Spinal cord (tissue), 10 donors: ENCODE data around the gene GPRC5A. TPM values are rescaled to one million over a fixed set of nuclear protein-coding genes. Genes with fewer than 3 reads are reported as not detected.

Experiments
- DNase-seq, 6 donors: peaks; one replicate each; pipeline versions ENCODE4 v3.0.0 to v3.0.0-alpha.2; 2013 to 2015; ENCODE audit warnings: low spot score in 6 of 6, low read depth in 4 of 6
- H3K27ac ChIP-seq: one replicate; pipeline ENCODE4 v1.5.1; 2013; ENCODE audit warnings: low read depth, low read length, control low read depth
- H3K27me3 ChIP-seq: one replicate; pipeline ENCODE4 v1.6.1; 2013; ENCODE audit warnings: low read length; ENCODE audit not compliant: control insufficient read depth, insufficient read depth
- H3K36me3 ChIP-seq: one replicate; pipeline ENCODE4 v1.6.1; 2013; ENCODE audit warnings: low read length; ENCODE audit not compliant: control insufficient read depth, insufficient read depth
- H3K4me1 ChIP-seq: one replicate; pipeline ENCODE4 v1.6.1; 2013; ENCODE audit warnings: low read length; ENCODE audit not compliant: control insufficient read depth, insufficient read depth
- H3K4me3 ChIP-seq: one replicate; pipeline ENCODE4 v1.5.1; 2013; ENCODE audit warnings: low read depth, low read length, control low read depth
- H3K9me3 ChIP-seq: one replicate; pipeline ENCODE4 v1.6.1; 2013; ENCODE audit warnings: low read length; ENCODE audit not compliant: control insufficient read depth, insufficient read depth
- WGBS: methylation state at CpG from one replicate; pipeline ENCODE4 v1.1.5; 2013; ENCODE audit warnings: missing lambda C conversion rate; ENCODE audit not compliant: insufficient coverage; 5-methylcytosine and 5-hydroxymethylcytosine counted together
- polyA plus RNA-seq, 2 donors: library from polyadenylated mRNA; unstranded; fragments of 120-200 nt; gene quantifications; one replicate each; pipeline ENCODE4 v1.2.1, GENCODE V29; 2013; ENCODE audit not compliant: insufficient read length in 2 of 2
- total RNA-seq, 2 donors: library from RNA; depleted of rRNA in 1 of 2; stranded (reverse); fragments of 120-200 nt in 1 of 2; fragments of >200 nt in 1 of 2; gene quantifications; one replicate each; pipeline versions ENCODE4 v1.2.3 to v1.2.4, GENCODE V29; 2013 to 2014
- donor health status: healthy.

GPRC5A gene
- total and polyA plus RNA-seq, 4 donors, result 0.89 to 5.2 (median 4.2) TPM

- no peak for DNase-seq
Measured at GRCh38 chr12:12896260-12896659, 4.9 kb downstream of the GPRC5A start.

GRCh38 chr12:12897302-12897701 lies 5.9 kb downstream of the GPRC5A start:
- no peak for DNase-seq

More at GRCh38 chr12:12896260-12896659, 4.9 kb downstream of the GPRC5A start:
- WGBS, result no CpG with 5 or more reads among the region's 2 CpGs
- peaks cover 17% of the 10 kb centered on the region for H3K27me3 ChIP-seq
- H3K4me1 ChIP-seq, result peaks cover 9% of the 10 kb centered on the region
- no peak overlapping the region for H3K27ac ChIP-seq
- no peak overlapping the region for H3K4me3 ChIP-seq
- H3K36me3 ChIP-seq, result no peaks in the 10 kb centered on the region
- H3K9me3 ChIP-seq, result no peaks in the 10 kb centered on the region

GRCh38 chr12:12898136-12898717 lies 6.9 kb downstream of the GPRC5A start:
- Histone ChIP-seq H3K27ac (no peak overlapping the region), H3K9me3 (no peaks in the 10 kb centered on the region), H3K27me3 (peaks cover 3% of the 10 kb centered on the region), H3K4me1 (no peaks in the 10 kb centered on the region), H3K36me3 (no peaks in the 10 kb centered on the region), H3K4me3 (no peak overlapping the region)
- no peak for DNase-seq
- 94% methylated on average over 5 of the region's 9 CpGs for WGBS

More at GRCh38 chr12:12897302-12897701, 5.9 kb downstream of the GPRC5A start:
- peaks cover 10% of the 10 kb centered on the region for H3K27me3 ChIP-seq
- H3K4me3 ChIP-seq, result no peak overlapping the region
- H3K9me3 ChIP-seq, result no peaks in the 10 kb centered on the region
- H3K36me3 ChIP-seq, result no peaks in the 10 kb centered on the region
- 96% methylated on average over 3 of the region's 6 CpGs for WGBS
- H3K27ac ChIP-seq, result no peak overlapping the region
- no peaks in the 10 kb centered on the region for H3K4me1 ChIP-seq

DNA sequence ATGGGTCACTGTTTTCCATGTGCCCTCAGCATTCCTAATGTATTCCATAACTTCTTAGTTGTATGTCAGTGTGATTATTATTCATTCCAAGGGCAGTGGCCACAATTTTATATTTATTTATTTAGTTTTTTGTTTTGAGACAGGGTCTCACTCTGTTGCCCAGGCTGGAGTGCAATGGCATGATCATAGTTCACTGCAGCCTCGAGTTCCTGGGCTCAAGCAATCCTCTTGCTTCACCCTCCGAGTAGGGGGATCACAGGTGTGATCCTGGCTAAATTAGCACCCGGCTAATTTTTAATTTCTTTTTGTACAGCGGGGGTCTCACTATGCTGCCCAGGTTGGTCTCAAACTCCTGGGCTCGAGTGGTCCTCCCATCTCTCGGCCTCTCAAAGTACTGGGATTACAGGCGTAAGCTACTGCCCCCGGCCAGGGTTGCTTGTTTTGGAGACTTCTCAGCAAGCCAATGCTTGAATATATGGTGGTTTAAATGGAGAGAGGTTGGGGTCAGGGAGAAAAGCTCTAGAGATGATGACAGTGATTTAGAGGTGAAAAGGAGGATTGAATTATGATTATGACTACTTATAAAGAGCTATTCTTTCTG lies 7.6 kb downstream of the GPRC5A start:
- DNase-seq, result no peak
- Histone ChIP-seq H3K27me3 (peaks cover 3% of the 10 kb centered on the region), H3K9me3 (no peaks in the 10 kb centered on the region), H3K27ac (no peak overlapping the region), H3K4me3 (no peak overlapping the region), H3K4me1 (no peaks in the 10 kb centered on the region), H3K36me3 (no peaks in the 10 kb centered on the region)
- 87% methylated on average over 8 of the region's 8 CpGs for WGBS

GRCh38 chr12:12899530-12900380 lies 8.4 kb downstream of the GPRC5A start:
- no peaks in the 10 kb centered on the region for H3K9me3 ChIP-seq
- no peak overlapping the region for H3K27ac ChIP-seq
- WGBS, result 87% methylated on average over 7 of the region's 10 CpGs
- H3K27me3 ChIP-seq, result peaks cover 3% of the 10 kb centered on the region
- no peaks in the 10 kb centered on the region for H3K4me1 ChIP-seq
- DNase-seq, result peak in 1 of 6 donors; percentile 18
- H3K4me3 ChIP-seq, result no peak overlapping the region
- H3K36me3 ChIP-seq, result no peaks in the 10 kb centered on the region

DNA sequence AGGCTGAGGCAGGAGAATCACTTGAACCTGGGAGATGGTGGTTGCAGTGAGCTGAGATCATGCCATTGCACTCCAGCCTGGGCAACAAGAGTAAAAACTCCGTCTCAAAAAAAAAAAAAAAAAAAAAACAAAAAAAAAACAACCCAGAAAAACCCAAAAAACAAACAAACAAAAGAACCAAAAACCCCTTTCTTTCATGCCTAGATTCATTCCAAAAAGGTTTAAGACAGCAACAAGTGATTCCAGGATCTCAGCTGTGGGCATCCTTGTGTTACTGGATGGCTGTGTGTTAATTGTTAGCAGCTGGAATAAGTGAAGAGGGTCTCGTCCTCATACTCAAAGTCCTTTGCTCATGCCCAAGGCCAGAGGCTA lies 9.4 kb downstream of the GPRC5A start:
- Histone ChIP-seq H3K36me3 (no peaks in the 10 kb centered on the region), H3K4me1 (no peaks in the 10 kb centered on the region), H3K27me3 (peaks cover 3% of the 10 kb centered on the region), H3K4me3 (no peak overlapping the region), H3K27ac (no peak overlapping the region), H3K9me3 (no peaks in the 10 kb centered on the region)
- DNase-seq, result no peak
- WGBS, result no CpG with 5 or more reads among the region's 2 CpGs

- H3K36me3 ChIP-seq, result no peaks in the 10 kb centered on the region
- H3K9me3 ChIP-seq, result no peaks in the 10 kb centered on the region
- H3K4me1 ChIP-seq, result no peaks in the 10 kb centered on the region
- WGBS, result 67% methylated on average over 5 of the region's 10 CpGs
- peaks cover 3% of the 10 kb centered on the region for H3K27me3 ChIP-seq
- DNase-seq, result peak in 1 of 6 donors; percentile 12
- H3K27ac ChIP-seq, result no peak overlapping the region
- H3K4me3 ChIP-seq, result no peak overlapping the region
Measured at GRCh38 chr12:12901158-12901791, 9.9 kb downstream of the GPRC5A start.

GRCh38 chr12:12902036-12902435 lies 10.7 kb downstream of the GPRC5A start:
- no peaks in the 10 kb centered on the region for H3K36me3 ChIP-seq
- H3K9me3 ChIP-seq, result no peaks in the 10 kb centered on the region
- peaks cover 3% of the 10 kb centered on the region for H3K27me3 ChIP-seq
- no peak overlapping the region for H3K27ac ChIP-seq
- no peak for DNase-seq
- no peak overlapping the region for H3K4me3 ChIP-seq
- no peaks in the 10 kb centered on the region for H3K4me1 ChIP-seq

GRCh38 chr12:12903642-12904609 lies 12.6 kb downstream of the GPRC5A start:
- Histone ChIP-seq H3K4me3 (no peak overlapping the region), H3K4me1 (no peaks in the 10 kb centered on the region), H3K27me3 (peaks cover 3% of the 10 kb centered on the region), H3K36me3 (no peaks in the 10 kb centered on the region), H3K27ac (no peak overlapping the region), H3K9me3 (no peaks in the 10 kb centered on the region)
- WGBS, result 82% methylated on average over 12 of the region's 14 CpGs
- no peak for DNase-seq
